HG02938 (cell line): Measurements from ENCODE around the gene POLR1B.
"Not testable (repeated sequence)": the region's sequence is repeated elsewhere in the genome, so short reads cannot be mapped to it uniquely, and the experiment has no call there.

ENCODE experiments used
- ATAC-seq: cut with Tn5 transposase; IDR thresholded peaks from one replicate; pipeline ENCODE4 v1.9.1; 2021; ENCODE audit warnings: mild to moderate bottlenecking, moderate library complexity; ENCODE audit not compliant: unreplicated experiment

The POLR1B gene

GRCh38 chr2:112542123-112542983 is at the start of gene POLR1B:
Gene POLR1B (plus strand): TSS chr2:112542465. CDS start chr2:112542495, 30 bp downstream.
- peak; percentile 76 for ATAC-seq

GRCh38 chr2:112493048-112493447 is 49.2 kb upstream of the POLR1B start:
- ATAC-seq = no peak

GRCh38 chr2:112493858-112494648 is 48.2 kb upstream of the POLR1B start:
- ATAC-seq = no peak

GRCh38 chr2:112494828-112495227 is 47.4 kb upstream of the POLR1B start:
- ATAC-seq = no peak

- not testable (repeated sequence) for ATAC-seq
These were observed 46.4 kb upstream of the POLR1B start for GRCh38 chr2:112495878-112496277.

- not testable (repeated sequence) for ATAC-seq
These were observed 41.3 kb upstream of the POLR1B start for GRCh38 chr2:112500850-112501484.

GRCh38 chr2:112509239-112509998 is 32.8 kb upstream of the POLR1B start:
- not testable (repeated sequence) for ATAC-seq

GRCh38 chr2:112516801-112517200 is 25.5 kb upstream of the POLR1B start:
- no peak for ATAC-seq

- no peak for ATAC-seq
These were observed 23.5 kb upstream of the POLR1B start for GRCh38 chr2:112518807-112519206.

- ATAC-seq = no peak
These were observed 22.8 kb upstream of the POLR1B start for GRCh38 chr2:112519506-112519905.

- no peak for ATAC-seq
These were observed 22.0 kb upstream of the POLR1B start for GRCh38 chr2:112520234-112520783.

- no peak for ATAC-seq
These were observed 18.9 kb upstream of the POLR1B start for GRCh38 chr2:112523291-112523777.

- not testable (repeated sequence) for ATAC-seq
These were observed 18.0 kb upstream of the POLR1B start for GRCh38 chr2:112524276-112524675.

GRCh38 chr2:112528541-112528940 is 13.7 kb upstream of the POLR1B start:
- no peak for ATAC-seq

GRCh38 chr2:112529757-112530156 is 12.5 kb upstream of the POLR1B start:
- ATAC-seq = no peak

- ATAC-seq = no peak
These were observed 11.5 kb upstream of the POLR1B start for GRCh38 chr2:112530728-112531127.

GRCh38 chr2:112534826-112535225 is 7.4 kb upstream of the POLR1B start:
- ATAC-seq = no peak

GRCh38 chr2:112536665-112537064 is 5.6 kb upstream of the POLR1B start:
- ATAC-seq = not testable (repeated sequence)

GRCh38 chr2:112539306-112539705 is 3.0 kb upstream of the POLR1B start:
- no peak for ATAC-seq

- ATAC-seq = no peak
These were observed 1.4 kb upstream of the POLR1B start for GRCh38 chr2:112540906-112541305.
